IMR-90 (cell line): ENCODE measurements around the gene CARS2. TPM values are rescaled to one million over a fixed set of nuclear protein-coding genes. Genes with fewer than 3 reads are reported as not detected.

Experiments
- ATAC-seq: fragments of 200-7000 bp; cut with Tn5 transposase; 2 replicates; pipeline ENCODE4 v1.9.1; 2020; ENCODE audit warnings: low read depth, mild to moderate bottlenecking, moderate library complexity
- BruUV-seq: library from RNA; stranded (reverse); fragments of 400-500 nt; replicated peaks from 2 replicates; lab custom pipeline; 2021; lab: Mats Ljungman, UMichigan
- CTCF ChIA-PET: fragments of 300-600 bp; formaldehyde crosslinking; extraction: SDS; loops from one replicate; lab custom pipeline; 2021; ENCODE audit warnings: antibody characterized with exemption; lab: Yijun Ruan, JAX
- POLR2A ChIA-PET: fragments of 300-600 bp; sonication (Branson Sonifier 250); formaldehyde crosslinking; loops from one replicate; lab custom pipeline; 2022; ENCODE audit warnings: antibody characterized with exemption; ENCODE audit not compliant: unreplicated experiment; lab: Charles Lee
- DNase-seq: peaks from one replicate; pipeline ENCODE4 v3.0.0; 2013
- H2AFZ ChIP-seq: replicated peaks from 2 replicates; pipeline ENCODE3; 2013; ENCODE audit warnings: low read length, mild to moderate bottlenecking; ENCODE audit not compliant: poor library complexity
- H2AK5ac ChIP-seq: 2 replicates; pipeline ENCODE4 v1.6.1; 2013; ENCODE audit warnings: low read depth, low read length, inconsistent platforms
- H2AK9ac ChIP-seq: replicated peaks from 2 replicates; pipeline ENCODE3; 2013; ENCODE audit warnings: mild to moderate bottlenecking, low read depth, low read length, moderate library complexity; ENCODE audit not compliant: poor library complexity
- H2BK120ac ChIP-seq: 2 replicates; pipeline ENCODE4 v1.6.1; 2013; ENCODE audit warnings: low read depth, low read length, inconsistent platforms
- H2BK15ac ChIP-seq: 3 replicates; pipeline ENCODE4 v1.6.1; 2013; ENCODE audit warnings: low read depth, low read length, inconsistent platforms
- H2BK20ac ChIP-seq: 2 replicates; pipeline ENCODE4 v1.6.1; 2013; ENCODE audit warnings: low read depth, mild to moderate bottlenecking, inconsistent platforms, low read length, moderate library complexity
- H2BK5ac ChIP-seq: 2 replicates; pipeline ENCODE4 v1.6.1; 2013; ENCODE audit warnings: mild to moderate bottlenecking, low read depth, low read length, inconsistent platforms; ENCODE audit not compliant: poor library complexity, severe bottlenecking
- H3K14ac ChIP-seq: replicated peaks from 2 replicates; pipeline ENCODE4 v1.6.1; 2013; ENCODE audit warnings: low read depth, low read length, inconsistent platforms
- H3K18ac ChIP-seq: 2 replicates; pipeline ENCODE4 v1.6.1; 2013; ENCODE audit warnings: low read depth, low read length, control low read depth
- H3K23ac ChIP-seq: 2 replicates; pipeline ENCODE4 v1.6.1; 2013; ENCODE audit warnings: low read depth, low read length, inconsistent platforms
- H3K27ac ChIP-seq: 2 replicates; pipeline ENCODE4 v1.5.1; 2013; ENCODE audit warnings: mild to moderate bottlenecking, control low read depth, low read length; ENCODE audit not compliant: insufficient read depth
- H3K27me3 ChIP-seq: 2 replicates; pipeline ENCODE4 v1.6.1; 2013; ENCODE audit warnings: low read length; ENCODE audit not compliant: control insufficient read depth, insufficient read depth
- H3K36me3 ChIP-seq: 2 replicates; pipeline ENCODE4 v1.6.1; 2013; ENCODE audit warnings: low read length, mixed read lengths; ENCODE audit not compliant: control insufficient read depth, insufficient read depth
- H3K4ac ChIP-seq: 2 replicates; pipeline ENCODE4 v1.6.1; 2013; ENCODE audit warnings: low read depth, low read length, inconsistent platforms
- H3K4me1 ChIP-seq: 2 replicates; pipeline ENCODE4 v1.6.1; 2013; ENCODE audit warnings: low read length, mixed read lengths; ENCODE audit not compliant: control insufficient read depth, insufficient read depth
- H3K4me2 ChIP-seq: 2 replicates; pipeline ENCODE4 v1.6.1; 2013; ENCODE audit warnings: low read depth, mild to moderate bottlenecking, control low read depth, low read length, moderate library complexity
- H3K4me3 ChIP-seq: 2 replicates; pipeline ENCODE4 v1.5.1; 2013; ENCODE audit warnings: low read depth, mild to moderate bottlenecking, control low read depth, low read length, moderate library complexity; ENCODE audit not compliant: insufficient read depth
- H3K56ac ChIP-seq: 2 replicates; pipeline ENCODE4 v1.6.1; 2013; ENCODE audit warnings: low read length, inconsistent platforms; ENCODE audit not compliant: insufficient read depth; ENCODE audit errors: extremely low read depth
- H3K79me1 ChIP-seq, 2 experiments: 2 replicates each; pipeline ENCODE4 v1.6.1; 2013; ENCODE audit warnings: low read length in 2 of 2, inconsistent platforms in 1 of 2, low read depth in 1 of 2
- H3K9ac ChIP-seq: 2 replicates; pipeline ENCODE4 v1.6.1; 2013; ENCODE audit warnings: low read depth, low read length, control low read depth
- H3K9me1 ChIP-seq: 2 replicates; pipeline ENCODE4 v1.6.1; 2013; ENCODE audit warnings: low read length, inconsistent platforms; ENCODE audit not compliant: insufficient read depth
- H3K9me3 ChIP-seq: 2 replicates; pipeline ENCODE4 v1.6.1; 2013; ENCODE audit warnings: low read length; ENCODE audit not compliant: control insufficient read depth, insufficient read depth
- H4K20me1 ChIP-seq: 2 replicates; pipeline ENCODE4 v1.6.1; 2013; ENCODE audit warnings: low read length, inconsistent platforms; ENCODE audit not compliant: insufficient read depth
- H4K5ac ChIP-seq: 2 replicates; pipeline ENCODE4 v1.6.1; 2013; ENCODE audit warnings: mild to moderate bottlenecking, low read depth, low read length, control low read depth
- H4K8ac ChIP-seq, 2 experiments: 2 replicates each; pipeline ENCODE4 v1.6.1; 2013; ENCODE audit warnings: low read depth in 2 of 2, low read length in 2 of 2, control low read depth in 1 of 2, inconsistent platforms in 1 of 2
- H4K91ac ChIP-seq: 2 replicates; pipeline ENCODE4 v1.6.1; 2013; ENCODE audit warnings: low read depth, low read length, inconsistent platforms; ENCODE audit not compliant: insufficient read depth
- BHLHE40 ChIP-seq: fragments of 150-350 bp; IDR thresholded peaks from 2 replicates; pipeline ENCODE4 v1.6.1; 2016; ENCODE audit warnings: mild to moderate bottlenecking, low read depth, low read length
- CEBPB ChIP-seq: IDR thresholded peaks from 2 replicates; pipeline ENCODE4 v1.6.1; 2012; ENCODE audit warnings: low read depth, low read length, improper control_type of control experiment
- CHD1 ChIP-seq: IDR thresholded peaks from 2 replicates; pipeline ENCODE4 v1.6.1; 2012; ENCODE audit warnings: low read depth, low read length, improper control_type of control experiment
- ELK1 ChIP-seq: fragments of 150-350 bp; IDR thresholded peaks from 2 replicates; pipeline ENCODE4 v1.6.1; 2016; ENCODE audit warnings: low read depth, mild to moderate bottlenecking, low read length, moderate library complexity, borderline replicate concordance
- FOS ChIP-seq: fragments of 150-350 bp; IDR thresholded peaks from 2 replicates; pipeline ENCODE4 v1.6.1; 2016; ENCODE audit warnings: low read depth, low read length
- MAFK ChIP-seq: IDR thresholded peaks from 2 replicates; pipeline ENCODE4 v1.6.1; 2012; ENCODE audit warnings: low read depth, low read length, improper control_type of control experiment
- MAZ ChIP-seq: IDR thresholded peaks from 2 replicates; pipeline ENCODE4 v1.6.1; 2012; ENCODE audit warnings: low read depth, mild to moderate bottlenecking, low read length, improper control_type of control experiment, moderate library complexity, borderline replicate concordance
- MXI1 ChIP-seq: IDR thresholded peaks from 2 replicates; pipeline ENCODE4 v1.6.1; 2012; ENCODE audit warnings: low read depth, mild to moderate bottlenecking, low read length, moderate library complexity, borderline replicate concordance
- POLR2A ChIP-seq: IDR thresholded peaks from 2 replicates; pipeline ENCODE4 v1.6.1; 2012; ENCODE audit warnings: mild to moderate bottlenecking, low read depth, low read length
- RAD21 ChIP-seq: IDR thresholded peaks from 2 replicates; pipeline ENCODE4 v1.6.1; 2012; ENCODE audit warnings: low read length, improper control_type of control experiment
- RCOR1 ChIP-seq: IDR thresholded peaks from 2 replicates; pipeline ENCODE4 v1.6.1; 2012; ENCODE audit warnings: mild to moderate bottlenecking, low read length, improper control_type of control experiment; ENCODE audit not compliant: insufficient replicate concordance
- RFX5 ChIP-seq: IDR thresholded peaks from 2 replicates; pipeline ENCODE4 v1.8.0; 2012; ENCODE audit warnings: low read depth, mild to moderate bottlenecking, low read length, moderate library complexity
- SMC3 ChIP-seq: fragments of 150-350 bp; IDR thresholded peaks from 2 replicates; pipeline ENCODE4 v1.6.1; 2016; ENCODE audit warnings: low read depth, mild to moderate bottlenecking, antibody characterized with exemption, low read length, moderate library complexity
- USF2 ChIP-seq: fragments of 150-350 bp; IDR thresholded peaks from 2 replicates; pipeline ENCODE4 v1.6.1; 2017; ENCODE audit warnings: mild to moderate bottlenecking, antibody characterized with exemption, low read length, low read depth
- WGBS, 2 experiments: methylation state at CpG; one replicate each; pipeline versions ENCODE4 v1.1.5 to v1.1.7; 2013; ENCODE audit warnings: missing lambda C conversion rate in 2 of 2; ENCODE audit not compliant: insufficient read length in 1 of 2; ENCODE audit errors: extremely low coverage in 2 of 2; 5-methylcytosine and 5-hydroxymethylcytosine counted together
- dilution Hi-C: fragments of 300-500 bp; cut with HindIII; formaldehyde crosslinking; loops from one replicate; pipeline ENCODE4 v1.14.3; 2018; ENCODE audit warnings: low sequenced_read_pairs; ENCODE audit not compliant: unreplicated experiment
- in situ Hi-C: fragments of 300-500 bp; cut with MboI; formaldehyde crosslinking; loops from 3 replicates; pipeline ENCODE4 v1.14.3; 2019; ENCODE audit warnings: low sequenced_read_pairs, inconsistent platforms, mixed read lengths
- intact Hi-C: fragments of 100-400 bp; cut with micrococcal nuclease; formaldehyde crosslinking; loops from 2 replicates; pipeline ENCODE4 v1.10.0; 2022
- polyA plus RNA-seq, 3 experiments: library from polyadenylated mRNA; depleted of rRNA; stranded (reverse); fragments of >200 nt; gene quantifications; 2 replicates each; pipeline ENCODE4 v1.2.3, GENCODE V29; 2012; ENCODE audit warnings: low replicate concordance in 1 of 3
- total RNA-seq: library from RNA; depleted of rRNA; stranded (reverse); fragments of >200 nt; gene quantifications from 2 replicates; pipeline ENCODE4 v1.2.3, GENCODE V29; 2012
- TF ChIP-seq, protein P1 (sequence below): conservative IDR thresholded peaks from 2 replicates; pipeline ENCODE4 v1.5.1; 2012; ENCODE audit warnings: mild to moderate bottlenecking, low read depth, low read length, improper control_type of control experiment

CARS2 gene
- total and polyA plus RNA-seq, 2 of the 4 experiments (the other 2 are of a cell fraction), result 76.2 to 76.4 TPM

GRCh38 chr13:110723598-110723997 is 17.7 kb upstream of the CARS2 start:
- Histone ChIP-seq H3K4ac (no peak overlapping the region), H3K4me3 (no peak overlapping the region), H3K27me3 (no peaks in the 10 kb centered on the region), H3K56ac (no peak overlapping the region), H3K9ac (no peak overlapping the region), H2BK15ac (no peak overlapping the region), H4K91ac (no peak overlapping the region), H3K9me1 (peaks cover 14% of the 10 kb centered on the region; the same call in 1 of the 2 replicates), H2AFZ (no peak overlapping the region), H3K27ac (no peak overlapping the region), H3K18ac (no peak overlapping the region), H2BK5ac (no peak overlapping the region), H3K4me1 (0 out of 2 replicates have a peak, but pooled peaks cover 2% of the 10 kb centered on the region), H2AK5ac (no peak overlapping the region), H4K8ac (no peak overlapping the region), H3K79me1 (peaks cover 7 to 40% of the 10 kb centered on the region in 2 experiments; a peak in 3 of 4 replicates), H3K4me2 (no peak overlapping the region), H4K5ac (no peak overlapping the region), H2BK20ac (no peak overlapping the region), H3K36me3 (peaks cover 15% of the 10 kb centered on the region), H4K20me1 (peaks cover 14% of the 10 kb centered on the region), H3K14ac (no peak overlapping the region), H3K9me3 (no peaks in the 10 kb centered on the region), H3K23ac (no peak overlapping the region; the same call in 1 of the 2 replicates), H2AK9ac (no peak overlapping the region), H2BK120ac (no peak overlapping the region)
- dilution Hi-C loops, result no loop called here
- ChIA-PET CTCF (interaction anchor here (0.6 kb wide), 1 partner anchor 62 kb away, joined by 4 read pairs; no protein-coding TSS in a partner anchor), POLR2A (no interaction called here)
- in situ Hi-C loops, result no loop called here
- 69% methylated on average over 3 of the region's 8 CpGs; no CpG with 5 or more reads in 1 of the 2 experiments for WGBS, 2 experiments
- intact Hi-C loops, result no loop called here
- ATAC-seq (peak; percentile 40), DNase-seq (no peak)
- no peak for TF ChIP-seq MAZ
- TF ChIP-seq SMC3, result no peak
- TF ChIP-seq, protein P1, sequence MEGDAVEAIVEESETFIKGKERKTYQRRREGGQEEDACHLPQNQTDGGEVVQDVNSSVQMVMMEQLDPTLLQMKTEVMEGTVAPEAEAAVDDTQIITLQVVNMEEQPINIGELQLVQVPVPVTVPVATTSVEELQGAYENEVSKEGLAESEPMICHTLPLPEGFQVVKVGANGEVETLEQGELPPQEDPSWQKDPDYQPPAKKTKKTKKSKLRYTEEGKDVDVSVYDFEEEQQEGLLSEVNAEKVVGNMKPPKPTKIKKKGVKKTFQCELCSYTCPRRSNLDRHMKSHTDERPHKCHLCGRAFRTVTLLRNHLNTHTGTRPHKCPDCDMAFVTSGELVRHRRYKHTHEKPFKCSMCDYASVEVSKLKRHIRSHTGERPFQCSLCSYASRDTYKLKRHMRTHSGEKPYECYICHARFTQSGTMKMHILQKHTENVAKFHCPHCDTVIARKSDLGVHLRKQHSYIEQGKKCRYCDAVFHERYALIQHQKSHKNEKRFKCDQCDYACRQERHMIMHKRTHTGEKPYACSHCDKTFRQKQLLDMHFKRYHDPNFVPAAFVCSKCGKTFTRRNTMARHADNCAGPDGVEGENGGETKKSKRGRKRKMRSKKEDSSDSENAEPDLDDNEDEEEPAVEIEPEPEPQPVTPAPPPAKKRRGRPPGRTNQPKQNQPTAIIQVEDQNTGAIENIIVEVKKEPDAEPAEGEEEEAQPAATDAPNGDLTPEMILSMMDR, result no peak
- TF ChIP-seq FOS, result no peak
- TF ChIP-seq BHLHE40, result no peak
- no peak for TF ChIP-seq ELK1
- TF ChIP-seq RFX5, result no peak
- TF ChIP-seq MXI1, result no peak
- no peak for TF ChIP-seq RAD21
- TF ChIP-seq RCOR1, result no peak
- no peak for TF ChIP-seq MAFK
- no peak for TF ChIP-seq CEBPB
- no peak for TF ChIP-seq POLR2A
- TF ChIP-seq CHD1, result no peak
- TF ChIP-seq USF2, result no peak
- no TSS peak for BruUV-seq
